Measurements from ENCODE around the gene GPR150.
A peak's percentile ranks its signal among the peaks of the same experiment; 100 is the strongest.

Gene GPR150

DNA sequence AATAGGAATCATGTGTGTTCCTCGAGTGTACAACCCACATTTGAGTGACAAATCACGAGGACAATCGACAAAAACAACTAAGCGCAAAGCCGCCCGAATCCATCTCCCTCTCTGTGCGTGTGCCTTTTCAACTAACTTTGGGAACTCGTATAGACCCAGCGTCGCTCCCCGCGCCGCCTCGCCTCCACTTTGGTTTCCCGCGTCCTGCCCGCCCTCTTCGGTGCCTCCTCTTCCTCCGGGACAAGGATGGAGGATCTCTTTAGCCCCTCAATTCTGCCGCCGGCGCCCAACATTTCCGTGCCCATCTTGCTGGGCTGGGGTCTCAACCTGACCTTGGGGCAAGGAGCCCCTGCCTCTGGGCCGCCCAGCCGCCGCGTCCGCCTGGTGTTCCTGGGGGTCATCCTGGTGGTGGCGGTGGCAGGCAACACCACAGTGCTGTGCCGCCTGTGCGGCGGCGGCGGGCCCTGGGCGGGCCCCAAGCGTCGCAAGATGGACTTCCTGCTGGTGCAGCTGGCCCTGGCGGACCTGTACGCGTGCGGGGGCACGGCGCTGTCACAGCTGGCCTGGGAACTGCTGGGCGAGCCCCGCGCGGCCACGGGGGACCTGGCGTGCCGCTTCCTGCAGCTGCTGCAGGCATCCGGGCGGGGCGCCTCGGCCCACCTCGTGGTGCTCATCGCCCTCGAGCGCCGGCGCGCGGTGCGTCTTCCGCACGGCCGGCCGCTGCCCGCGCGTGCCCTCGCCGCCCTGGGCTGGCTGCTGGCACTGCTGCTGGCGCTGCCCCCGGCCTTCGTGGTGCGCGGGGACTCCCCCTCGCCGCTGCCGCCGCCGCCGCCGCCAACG is at the start of gene GPR150:
Gene GPR150 (plus strand): TSS at position 58 of the 840 bp plus-strand sequence. CDS start 189 bp downstream, at position 247.
- peak; percentile 84 for DNase-seq

DNA sequence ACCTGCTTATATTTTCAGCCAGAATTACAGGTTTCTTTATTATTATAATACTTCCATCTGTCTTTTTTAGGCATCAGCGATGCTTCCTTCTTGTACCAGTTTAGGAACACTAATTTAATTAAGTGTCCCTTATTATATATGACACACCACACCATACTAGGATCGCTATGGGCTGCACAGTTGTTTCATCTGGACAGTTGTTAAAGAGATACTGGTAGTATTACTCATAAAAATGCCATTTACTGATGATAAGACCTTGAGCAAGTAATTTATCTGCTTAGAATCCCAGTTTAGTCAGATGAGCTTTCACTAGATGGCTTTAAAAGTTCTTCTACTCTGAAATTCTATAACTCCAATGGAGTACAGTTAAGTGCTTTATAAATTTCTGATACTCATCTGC is 47.9 kb upstream of the GPR150 start:
- no peak for DNase-seq

GRCh38 chr5:95581576-95581975 is 38.3 kb upstream of the GPR150 start:
- DNase-seq = no peak

- DNase-seq = no peak
Measured at GRCh38 chr5:95583992-95584391, 35.9 kb upstream of the GPR150 start.

GRCh38 chr5:95590880-95591279 is 29.0 kb upstream of the GPR150 start:
- no peak for DNase-seq

DNA sequence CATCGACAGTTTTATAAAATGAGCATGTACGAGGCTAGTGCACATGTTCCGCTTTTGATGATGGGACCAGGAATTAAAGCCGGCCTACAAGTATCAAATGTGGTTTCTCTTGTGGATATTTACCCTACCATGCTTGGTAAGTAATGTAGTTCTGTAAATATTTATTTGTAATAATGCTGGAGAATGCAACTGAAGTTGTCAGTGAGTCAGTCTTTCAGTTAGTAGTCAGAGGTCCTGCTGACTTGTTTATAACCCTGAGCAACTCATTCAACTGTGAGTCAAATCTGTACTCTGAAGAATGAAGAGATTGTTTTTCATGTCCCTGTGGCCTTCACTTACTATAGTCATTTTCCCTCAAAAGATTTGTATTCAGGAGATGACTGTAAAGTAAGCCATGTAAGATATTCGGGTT is 28.4 kb upstream of the GPR150 start:
- DNase-seq = no peak

DNA sequence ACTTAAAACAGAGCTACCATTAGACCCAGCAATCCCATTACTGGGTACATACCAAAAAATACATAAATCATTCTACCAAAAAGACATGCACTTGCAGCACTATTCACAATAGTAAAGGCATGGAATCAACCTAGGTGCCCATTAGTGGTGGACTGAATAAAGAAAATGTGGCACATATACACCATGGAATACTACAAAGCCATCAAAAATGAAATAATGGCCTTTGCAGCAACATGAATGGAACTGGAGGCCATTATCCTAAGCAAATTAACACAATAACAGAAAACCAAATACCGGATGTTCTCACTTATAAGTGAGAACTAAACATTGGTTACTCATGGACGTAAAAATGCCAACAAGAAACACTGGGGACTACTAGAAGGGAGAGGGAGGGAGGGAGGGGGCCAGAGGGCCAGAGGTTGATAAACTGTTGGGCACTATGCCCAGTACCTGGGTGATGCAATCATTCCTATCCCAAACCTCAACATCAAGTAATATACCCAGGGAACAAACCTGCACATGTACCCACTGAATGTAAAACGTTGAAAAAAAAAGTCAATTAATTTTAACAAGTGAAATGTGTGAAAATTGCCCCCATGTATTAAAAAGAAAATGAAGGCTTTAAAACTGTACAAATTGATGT is 24.5 kb upstream of the GPR150 start:
- no peak for DNase-seq

DNA sequence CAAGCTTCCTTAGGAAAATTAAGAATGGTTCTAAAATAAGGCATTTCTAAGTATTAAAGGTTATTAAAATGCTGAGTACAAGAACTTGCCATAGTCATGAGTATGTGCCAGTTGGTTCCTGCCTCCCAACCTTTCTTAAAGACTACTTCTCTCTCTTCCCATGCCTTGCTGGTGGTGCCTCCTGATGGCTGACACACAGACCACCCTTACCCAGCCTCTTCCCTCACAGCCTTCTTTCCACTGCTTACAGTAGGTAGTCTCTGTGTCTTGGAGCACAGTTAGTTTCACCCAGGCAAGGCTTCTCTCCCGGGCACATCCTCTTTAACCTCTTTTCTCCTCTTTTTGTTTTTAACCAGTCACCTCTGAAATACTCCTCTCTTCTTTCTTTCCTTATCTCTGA is 20.6 kb upstream of the GPR150 start:
- DNase-seq = no peak

GRCh38 chr5:95600557-95600956 is 19.3 kb upstream of the GPR150 start:
- no peak for DNase-seq

DNA sequence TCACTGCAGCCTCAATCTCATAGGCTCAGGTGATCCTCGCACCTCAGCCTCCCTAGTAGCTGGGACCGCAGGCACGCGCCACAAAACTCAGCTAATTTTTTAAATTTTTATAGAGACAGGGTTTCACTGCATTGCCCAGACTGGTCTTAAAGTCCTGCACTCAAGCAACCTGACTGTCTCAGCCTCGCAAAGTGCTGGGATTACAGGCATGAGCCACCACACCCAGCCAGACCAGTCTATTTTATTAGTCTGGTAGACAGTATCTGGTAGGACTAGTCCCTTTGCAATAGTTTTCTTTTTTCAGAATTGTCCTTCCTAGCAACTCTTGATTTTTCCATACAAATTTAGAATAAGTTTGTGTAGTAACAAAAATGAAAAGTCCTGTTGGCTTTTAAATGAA is 14.1 kb upstream of the GPR150 start:
- DNase-seq = no peak

DNA sequence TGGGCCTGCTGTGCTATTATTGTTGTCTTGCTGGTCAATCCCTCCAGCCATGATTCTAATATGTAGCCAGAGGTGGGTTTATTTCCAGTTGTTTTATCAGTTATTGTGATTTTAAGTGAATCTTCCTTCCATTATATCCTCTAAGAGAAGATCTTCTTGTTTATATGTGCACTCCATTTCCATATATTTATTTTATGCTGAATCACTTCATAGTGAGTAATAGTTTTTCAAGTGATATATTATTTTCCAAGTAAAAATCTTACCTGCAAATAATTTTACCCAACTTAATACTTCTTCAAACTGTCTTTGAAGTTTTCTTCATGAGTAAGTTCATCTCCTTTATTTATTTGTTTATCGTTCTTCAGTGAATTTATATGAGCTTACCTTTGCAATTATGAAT is 13.5 kb upstream of the GPR150 start:
- DNase-seq = no peak

DNA sequence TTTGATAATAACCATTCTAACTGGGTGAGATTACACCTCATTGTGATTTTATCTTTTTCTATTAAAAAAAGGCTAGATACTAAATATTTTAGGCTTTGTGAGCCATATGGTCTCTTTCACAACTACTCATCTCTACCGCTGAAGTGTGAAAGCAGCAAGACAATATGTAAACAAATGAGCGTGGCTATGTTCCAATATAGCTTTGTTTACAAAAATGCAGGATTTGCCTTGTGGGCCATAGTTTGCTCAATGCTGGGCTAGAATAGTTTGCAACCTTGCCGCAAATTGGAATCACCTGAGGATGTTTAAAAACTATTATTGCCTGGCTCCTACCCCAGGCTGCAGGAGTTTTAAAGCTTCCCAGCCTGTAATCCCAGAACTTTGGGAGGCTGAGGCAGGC is 10.2 kb upstream of the GPR150 start:
- DNase-seq = no peak

DNA sequence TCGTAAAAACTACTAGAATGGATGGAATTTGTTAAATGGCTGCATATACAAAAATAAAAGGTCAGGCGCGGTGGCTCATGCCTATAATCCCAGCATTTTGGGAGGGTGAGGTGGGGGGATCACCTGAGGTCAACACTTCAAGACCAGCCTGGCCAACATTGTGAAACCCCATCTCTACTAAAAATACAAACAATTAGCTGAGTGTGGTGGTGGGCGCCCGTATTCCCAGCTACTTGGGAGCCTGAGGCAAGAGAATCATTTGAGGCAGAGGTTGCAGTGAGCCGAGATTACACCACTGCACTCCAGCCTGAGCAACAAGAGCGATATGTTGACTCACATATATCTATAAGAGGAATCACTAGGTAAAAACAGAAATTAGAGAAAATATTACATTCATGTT is 9.3 kb upstream of the GPR150 start:
- DNase-seq = no peak

- no peak for DNase-seq
Measured at GRCh38 chr5:95611396-95611795, 8.5 kb upstream of the GPR150 start.

- DNase-seq = no peak
Measured at GRCh38 chr5:95613514-95613913, 6.4 kb upstream of the GPR150 start.

- no peak for DNase-seq
Measured at GRCh38 chr5:95615164-95615467, 4.8 kb upstream of the GPR150 start.

GRCh38 chr5:95617057-95617456 is 2.8 kb upstream of the GPR150 start:
- DNase-seq = no peak

DNA sequence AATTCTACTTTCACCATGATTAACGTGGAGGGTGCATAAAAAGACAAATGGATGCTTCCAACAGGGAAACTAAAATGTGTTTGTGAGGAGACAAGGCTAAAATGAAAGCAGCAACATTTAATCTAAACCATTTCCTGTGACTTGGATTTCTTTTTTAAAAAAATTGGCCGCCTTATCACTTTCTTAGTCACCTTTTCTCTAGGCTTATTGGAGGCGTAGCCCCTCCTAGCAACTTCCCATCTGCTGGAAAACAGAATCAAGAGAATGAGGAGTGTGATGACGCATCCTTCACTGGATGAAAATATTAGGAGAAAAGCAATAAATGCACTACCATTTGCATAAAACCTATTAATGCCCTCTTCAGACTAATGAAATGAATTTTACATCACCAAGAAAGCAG is 791 bp upstream of the GPR150 start:
- no peak for DNase-seq

DNA sequence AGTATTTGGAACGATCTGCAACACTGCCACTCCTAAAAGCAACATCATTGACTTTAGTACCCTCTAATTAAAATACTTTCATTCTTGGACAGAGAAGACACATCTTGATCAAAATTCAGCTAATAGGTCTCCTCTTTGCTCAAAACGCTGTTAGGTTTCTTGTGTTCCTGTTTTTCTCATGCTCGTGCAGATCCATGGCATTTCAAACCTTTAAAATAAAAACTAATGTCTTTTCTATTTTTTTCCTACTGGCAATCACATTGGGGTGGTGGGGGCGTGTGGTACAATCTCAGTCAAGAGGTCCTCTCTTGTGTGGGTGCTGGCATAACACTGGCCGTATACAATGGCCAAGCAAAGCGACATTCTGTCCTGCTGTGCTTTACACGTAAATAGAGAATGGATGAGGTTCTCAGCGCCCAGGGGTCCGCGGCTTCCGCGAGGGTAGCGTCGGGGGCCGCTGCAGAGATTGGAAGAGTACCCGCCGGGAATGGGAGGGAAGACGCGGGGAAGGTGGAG is 315 bp upstream of the GPR150 start:
- peak; percentile 47 for DNase-seq

- DNase-seq = peak; percentile 80
Measured at GRCh38 chr5:95620870-95621838, 1.3 kb downstream of the GPR150 start.

- no peak for DNase-seq
Measured at GRCh38 chr5:95621839-95622629, 2.1 kb downstream of the GPR150 start.

GRCh38 chr5:95623706-95624105 is 3.8 kb downstream of the GPR150 start:
- DNase-seq = no peak
